Right atrium auricular region (tissue), 2 donors: ENCODE results near the gene ATIC. TPM values are rescaled to one million over a fixed set of nuclear protein-coding genes. Genes with fewer than 3 reads are reported as not detected.

Source experiments
- DNase-seq: peaks from one replicate; pipeline ENCODE4 v3.0.0-alpha.2; 2019; ENCODE audit warnings: low spot score
- H3K27ac ChIP-seq, 2 donors: fragments of 200-600 bp; sonication (generic); 1 replicate in 1 of 2; 2 replicates in 1 of 2; pipeline ENCODE4 v1.5.1; 2016 to 2019
- H3K27me3 ChIP-seq, 2 donors: fragments of 200-600 bp; sonication (generic); one replicate each; pipeline versions ENCODE4 v1.5.1 to v1.6.0; 2017 to 2019
- H3K36me3 ChIP-seq: fragments of 200-600 bp; sonication (generic); one replicate; pipeline ENCODE4 v1.5.1; 2016
- H3K4me1 ChIP-seq, 2 donors: fragments of 200-600 bp; sonication (generic); one replicate each; pipeline versions ENCODE4 v1.5.1 to v1.6.0; 2017 to 2019
- H3K4me3 ChIP-seq, 2 donors: fragments of 200-600 bp; sonication (generic); 1 replicate in 1 of 2; 2 replicates in 1 of 2; pipeline ENCODE4 v1.5.1; 2017 to 2019; ENCODE audit warnings: mild to moderate bottlenecking in 1 of 2, moderate library complexity in 1 of 2
- H3K9me3 ChIP-seq, 2 donors: fragments of 200-600 bp; sonication (generic); one replicate each; pipeline ENCODE4 v1.5.1; 2019
- CTCF ChIP-seq, 2 donors: fragments of 200-600 bp; sonication (generic); IDR thresholded peaks; one replicate each; pipeline ENCODE4 v1.5.1; 2019; ENCODE audit warnings: antibody characterized with exemption in 2 of 2
- total RNA-seq, 2 donors: library from RNA; depleted of rRNA; stranded (reverse); fragments of >200 nt; gene quantifications; one replicate each; pipeline ENCODE4 v1.1.0, GENCODE V29; 2016

The ATIC gene
- total RNA-seq, 2 donors from 2014 or later = 13.8 to 25.0 TPM

DNA sequence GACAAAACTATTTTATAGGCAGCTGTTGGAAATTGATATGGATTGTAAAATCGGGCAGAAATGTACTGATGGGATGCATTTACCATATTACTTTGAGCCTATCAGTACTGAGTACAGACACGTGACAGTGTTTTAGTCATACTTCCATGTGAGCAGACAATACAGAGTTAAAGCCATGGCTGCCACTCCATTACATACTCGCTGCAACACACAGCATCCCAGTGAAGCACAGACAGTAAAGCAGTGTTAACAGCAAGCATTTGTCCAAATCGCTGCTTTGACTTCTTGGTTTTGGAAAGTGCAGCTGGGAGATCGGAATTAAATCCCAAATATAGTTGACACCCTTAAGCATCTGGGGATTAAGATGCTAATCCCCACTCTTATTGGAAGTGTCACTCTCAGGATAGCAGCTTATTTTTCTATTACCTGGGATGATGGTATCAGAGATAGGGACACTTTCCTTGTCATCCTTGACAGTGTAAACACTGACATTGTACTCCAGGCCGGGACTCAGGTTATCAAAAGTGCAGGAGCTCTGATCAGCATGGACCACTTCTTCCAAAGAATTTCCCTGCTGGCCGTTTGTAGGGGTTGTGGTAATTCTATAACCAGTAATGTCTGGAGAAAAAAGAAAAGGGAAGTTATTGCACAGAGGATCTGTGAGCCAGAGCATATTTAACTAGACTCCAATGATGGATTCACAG is 82.4 kb downstream of the ATIC start:
- TF ChIP-seq CTCF (IDR thresholded peaks at IDR 0.05) = no peak
- H3K27me3 ChIP-seq = no peaks in the 10 kb centered on the region
- H3K27ac ChIP-seq = no peak overlapping the region
- no peak for DNase-seq
- H3K4me3 ChIP-seq = no peak overlapping the region
- no peaks in the 10 kb centered on the region for H3K4me1 ChIP-seq
- H3K9me3 ChIP-seq = no peaks in the 10 kb centered on the region
- peaks cover 61% of the 10 kb centered on the region for H3K36me3 ChIP-seq

- no peaks in the 10 kb centered on the region for H3K4me1 ChIP-seq
- no peak for DNase-seq
- no peak for TF ChIP-seq CTCF (IDR thresholded peaks at IDR 0.05)
- H3K27ac ChIP-seq = no peak overlapping the region
- no peaks in the 10 kb centered on the region for H3K9me3 ChIP-seq
- no peak overlapping the region for H3K4me3 ChIP-seq
- H3K36me3 ChIP-seq = peaks cover 61% of the 10 kb centered on the region
- no peaks in the 10 kb centered on the region for H3K27me3 ChIP-seq
Measured at GRCh38 chr2:215395687-215396460, 84.0 kb downstream of the ATIC start.

DNA sequence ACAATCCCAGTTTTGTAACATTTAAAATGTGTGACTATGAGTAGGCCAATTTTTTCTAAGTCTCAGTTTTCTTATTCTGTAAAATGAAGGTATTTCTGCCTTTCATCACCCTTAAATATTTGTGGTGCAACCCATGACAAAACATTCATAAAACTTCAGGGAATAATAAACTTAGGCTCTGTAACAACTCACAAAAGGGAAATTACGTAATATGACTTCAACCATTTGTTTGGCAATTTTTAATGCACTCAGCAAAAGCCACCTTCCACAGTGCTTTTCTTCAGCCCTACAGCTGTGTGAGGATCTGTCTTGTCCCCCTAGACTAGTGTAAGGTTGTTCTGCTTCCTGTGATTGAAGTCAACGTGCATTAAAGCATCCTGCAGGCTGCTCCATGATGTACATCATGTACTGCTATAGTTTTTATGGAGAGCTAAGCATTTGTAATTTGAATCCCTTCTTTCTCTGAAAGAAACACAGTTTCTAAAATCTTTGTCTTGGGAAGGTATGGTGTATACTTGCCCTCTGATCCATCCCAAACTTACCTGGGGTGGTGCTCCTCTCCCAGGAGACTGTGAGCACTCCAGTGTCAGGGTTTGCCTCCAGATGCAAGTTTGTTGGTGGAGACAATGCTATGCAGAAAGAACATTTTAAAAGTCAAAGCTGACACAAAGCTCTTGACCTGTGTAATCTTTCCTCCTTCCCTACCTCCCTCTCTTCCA is 84.9 kb downstream of the ATIC start:
- TF ChIP-seq CTCF (IDR thresholded peaks at IDR 0.05) = no peak
- no peak overlapping the region for H3K27ac ChIP-seq
- no peak overlapping the region for H3K4me3 ChIP-seq
- H3K27me3 ChIP-seq = no peaks in the 10 kb centered on the region
- H3K9me3 ChIP-seq = no peaks in the 10 kb centered on the region
- peaks cover 54% of the 10 kb centered on the region for H3K36me3 ChIP-seq
- DNase-seq = no peak
- H3K4me1 ChIP-seq = no peaks in the 10 kb centered on the region

GRCh38 chr2:215397632-215398341 is 85.9 kb downstream of the ATIC start:
- no peaks in the 10 kb centered on the region for H3K9me3 ChIP-seq
- H3K4me1 ChIP-seq = no peaks in the 10 kb centered on the region
- H3K27ac ChIP-seq = no peak overlapping the region
- DNase-seq = no peak
- no peak overlapping the region for H3K4me3 ChIP-seq
- TF ChIP-seq CTCF (IDR thresholded peaks at IDR 0.05) = no peak
- peaks cover 43% of the 10 kb centered on the region for H3K36me3 ChIP-seq
- no peaks in the 10 kb centered on the region for H3K27me3 ChIP-seq

DNA sequence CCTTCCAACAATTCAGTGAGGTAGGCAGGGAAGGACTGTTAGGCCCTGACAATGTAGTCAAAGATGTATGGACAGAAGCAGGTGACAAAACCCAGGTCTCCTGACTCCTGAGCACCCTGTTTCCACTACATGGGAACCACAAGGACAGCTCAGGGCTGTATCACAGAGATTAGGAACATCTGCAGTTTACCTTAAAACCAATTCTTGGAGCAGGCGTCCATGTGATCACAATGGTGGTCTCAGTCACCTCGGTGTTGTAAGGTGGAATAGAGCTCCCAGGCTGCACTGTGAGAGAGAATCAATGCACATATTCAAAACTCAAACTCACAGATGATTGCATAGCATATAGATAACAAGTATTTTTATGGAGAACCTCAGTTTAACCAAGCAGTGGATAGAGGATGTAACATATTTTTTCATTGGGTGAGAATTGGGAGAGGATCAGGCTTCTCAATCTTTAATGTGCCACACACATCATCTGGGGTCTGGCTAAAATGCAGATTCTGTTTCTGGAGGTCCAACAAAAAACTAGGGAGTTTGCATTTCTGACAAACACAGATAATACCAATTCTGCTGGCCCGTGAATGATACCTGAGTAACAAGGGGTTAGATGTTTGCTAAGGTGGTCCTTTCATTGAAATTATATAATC is 87.3 kb downstream of the ATIC start:
- Histone ChIP-seq H3K4me3 (no peak overlapping the region), H3K4me1 (no peaks in the 10 kb centered on the region), H3K36me3 (peaks cover 30% of the 10 kb centered on the region), H3K27ac (no peak overlapping the region), H3K27me3 (no peaks in the 10 kb centered on the region), H3K9me3 (no peaks in the 10 kb centered on the region)
- DNase-seq = no peak
- no peak for TF ChIP-seq CTCF (IDR thresholded peaks at IDR 0.05)
